ENCODE measurements around the gene SYP.
"Not testable (repeated sequence)": the region's sequence is repeated elsewhere in the genome, so short reads cannot be mapped to it uniquely, and the experiment has no call there.

The SYP gene

DNA sequence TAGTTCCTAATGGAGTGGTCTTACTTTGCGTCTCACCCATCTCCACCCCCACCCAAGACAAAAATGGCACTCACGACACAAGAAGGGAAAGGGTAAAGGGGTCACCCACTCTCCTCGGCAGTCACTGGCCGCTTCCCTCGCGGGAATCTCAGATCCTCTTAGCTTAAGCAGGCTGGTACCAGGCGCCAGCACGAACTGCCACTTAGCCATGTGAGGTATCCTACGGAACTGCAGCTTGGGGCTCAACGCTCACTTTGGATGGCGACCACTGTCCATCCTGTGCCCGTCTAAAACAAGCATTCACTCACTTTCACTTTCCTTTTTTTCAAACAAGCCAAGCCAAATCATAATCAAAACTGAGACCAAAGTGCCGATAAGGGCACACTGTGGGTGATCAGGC lies 52.1 kb downstream of the SYP start:
- Histone ChIP-seq H3K36me3 (ENCODE audit: insufficient read depth, low read length) (no peaks in the 10 kb centered on the region), H3K27ac (ENCODE audit: low read length) (no peak overlapping the region), H3K9me3 (ENCODE audit: insufficient read depth, low read length, severe bottlenecking) (no peaks in the 10 kb centered on the region), H3K79me2 (ENCODE audit: insufficient read depth, low read length) (no peaks in the 10 kb centered on the region), H3K9ac (ENCODE audit: low read depth, low read length) (no peak overlapping the region), H2AFZ (ENCODE audit: low read depth, low read length) (no peak overlapping the region), H3K4me2 (ENCODE audit: insufficient read depth, low read length) (no peak overlapping the region), H4K20me1 (ENCODE audit: insufficient read depth, low read length) (no peaks in the 10 kb centered on the region), H3K27me3 (ENCODE audit: insufficient read depth, low read length, poor library complexity) (no peaks in the 10 kb centered on the region), H3K4me1 (ENCODE audit: insufficient read depth, low read length) (no peaks in the 10 kb centered on the region), H3K4me3 (ENCODE audit: low read depth in 1 of 2, low read length in 2 of 2) (no peak overlapping the region)
- DNase-seq: no peak
- TF ChIP-seq CTCF (IDR thresholded peaks at IDR 0.05; ENCODE audit: borderline replicate concordance, extremely low read depth, low read length, poor library complexity, severe bottlenecking) (no peak), EZH2 (IDR thresholded peaks at IDR 0.05; ENCODE audit: borderline replicate concordance, low read depth, low read length, severe bottlenecking) (no peak)
- no peak for ATAC-seq (ENCODE audit: insufficient read depth, low read depth)

DNA sequence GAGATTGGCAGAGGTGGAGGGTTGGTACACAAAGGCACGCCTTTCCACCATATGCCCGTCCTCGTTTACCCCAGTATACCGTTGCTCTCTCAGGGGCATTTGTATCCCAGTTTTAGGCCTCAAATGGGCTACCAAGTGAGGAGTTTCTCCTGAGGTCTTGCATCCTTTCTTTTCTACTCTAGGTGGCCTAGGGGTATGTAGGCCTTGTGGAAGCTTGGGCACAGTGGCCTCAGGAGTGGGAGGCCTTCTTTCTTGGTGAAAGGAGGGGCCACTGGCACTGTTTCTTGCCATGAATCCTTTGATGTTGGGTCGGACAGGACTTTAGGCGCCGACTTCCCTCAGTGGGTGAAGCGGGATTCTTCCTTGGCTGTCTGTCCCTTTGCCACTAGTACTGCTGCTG lies 52.7 kb downstream of the SYP start:
- Histone ChIP-seq H3K4me1 (ENCODE audit: insufficient read depth, low read length) (no peaks in the 10 kb centered on the region), H3K9me3 (ENCODE audit: insufficient read depth, low read length, severe bottlenecking) (no peaks in the 10 kb centered on the region), H2AFZ (ENCODE audit: low read depth, low read length) (no peak overlapping the region), H3K79me2 (ENCODE audit: insufficient read depth, low read length) (no peaks in the 10 kb centered on the region), H3K4me2 (ENCODE audit: insufficient read depth, low read length) (no peak overlapping the region), H4K20me1 (ENCODE audit: insufficient read depth, low read length) (no peaks in the 10 kb centered on the region), H3K4me3 (ENCODE audit: low read depth in 1 of 2, low read length in 2 of 2) (no peak overlapping the region), H3K27ac (ENCODE audit: low read length) (no peak overlapping the region), H3K27me3 (ENCODE audit: insufficient read depth, low read length, poor library complexity) (no peaks in the 10 kb centered on the region), H3K36me3 (ENCODE audit: insufficient read depth, low read length) (no peaks in the 10 kb centered on the region), H3K9ac (ENCODE audit: low read depth, low read length) (no peak overlapping the region)
- ATAC-seq (ENCODE audit: insufficient read depth, low read depth) (no peak), DNase-seq (no peak)
- no peak for TF ChIP-seq CTCF (IDR thresholded peaks at IDR 0.05; ENCODE audit: borderline replicate concordance, extremely low read depth, low read length, poor library complexity, severe bottlenecking)
- no peak for TF ChIP-seq EZH2 (IDR thresholded peaks at IDR 0.05; ENCODE audit: borderline replicate concordance, low read depth, low read length, severe bottlenecking)

- H3K27me3 ChIP-seq (ENCODE audit: insufficient read depth, low read length, poor library complexity); H3K4me3 ChIP-seq (ENCODE audit: low read depth in 1 of 2, low read length in 2 of 2); H3K79me2 ChIP-seq (ENCODE audit: insufficient read depth, low read length): not testable (repeated sequence)
Measured at GRCh38 chrX:49143154-49143553, 56.8 kb downstream of the SYP start.

DNA sequence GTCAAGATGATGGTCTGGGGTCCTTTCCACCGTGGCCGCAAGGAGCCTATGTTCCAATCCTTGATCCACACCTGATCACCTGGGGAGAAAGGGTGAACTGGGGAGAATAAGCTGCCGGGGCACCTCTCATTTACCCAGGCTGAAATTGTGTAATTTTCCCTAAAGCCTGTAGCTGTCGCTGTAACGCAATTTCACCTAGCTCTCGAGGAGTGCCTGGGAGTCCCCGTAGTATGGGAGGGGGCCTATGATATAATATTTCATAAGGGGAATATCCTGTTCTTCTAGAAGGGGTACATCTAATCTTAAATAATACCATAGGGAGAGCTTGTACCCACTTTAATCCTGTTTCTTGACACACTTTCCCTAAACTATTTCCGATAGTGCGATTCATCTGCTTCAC lies 57.7 kb downstream of the SYP start:
- not testable (repeated sequence) for H3K27ac ChIP-seq (ENCODE audit: low read length); H3K4me1 ChIP-seq (ENCODE audit: insufficient read depth, low read length); H2AFZ ChIP-seq (ENCODE audit: low read depth, low read length); H3K4me2 ChIP-seq (ENCODE audit: insufficient read depth, low read length); H4K20me1 ChIP-seq (ENCODE audit: insufficient read depth, low read length); ATAC-seq (ENCODE audit: insufficient read depth, low read depth); DNase-seq; H3K4me3 ChIP-seq (ENCODE audit: low read depth in 1 of 2, low read length in 2 of 2); H3K79me2 ChIP-seq (ENCODE audit: insufficient read depth, low read length); H3K27me3 ChIP-seq (ENCODE audit: insufficient read depth, low read length, poor library complexity); H3K9ac ChIP-seq (ENCODE audit: low read depth, low read length); H3K36me3 ChIP-seq (ENCODE audit: insufficient read depth, low read length)
- TF ChIP-seq CTCF (IDR thresholded peaks at IDR 0.05; ENCODE audit: borderline replicate concordance, extremely low read depth, low read length, poor library complexity, severe bottlenecking): peak; percentile 13
- peaks cover 20% of the 10 kb centered on the region for H3K9me3 ChIP-seq (ENCODE audit: insufficient read depth, low read length, severe bottlenecking)

More at GRCh38 chrX:49143154-49143553, 56.8 kb downstream of the SYP start:
- peaks cover 20% of the 10 kb centered on the region for H3K9me3 ChIP-seq (ENCODE audit: insufficient read depth, low read length, severe bottlenecking)
- not testable (repeated sequence) for DNase-seq; H4K20me1 ChIP-seq (ENCODE audit: insufficient read depth, low read length); H3K4me1 ChIP-seq (ENCODE audit: insufficient read depth, low read length); H2AFZ ChIP-seq (ENCODE audit: low read depth, low read length); ATAC-seq (ENCODE audit: insufficient read depth, low read depth); H3K27ac ChIP-seq (ENCODE audit: low read length); H3K36me3 ChIP-seq (ENCODE audit: insufficient read depth, low read length); H3K4me2 ChIP-seq (ENCODE audit: insufficient read depth, low read length); H3K9ac ChIP-seq (ENCODE audit: low read depth, low read length)
